Bronchial epithelial cell (primary cell): ENCODE results near the gene KRTCAP2. TPM values are rescaled to one million over a fixed set of nuclear protein-coding genes. Genes with fewer than 3 reads are reported as not detected.

Experiments used
- DNase-seq: peaks from one replicate; pipeline ENCODE4 v3.0.0-alpha.2; 2010; ENCODE audit warnings: low read depth
- FAIRE-seq: peaks from 2 replicates; lab custom pipeline; 2011; peaks lifted over from hg19 to GRCh38; lab: Jason Lieb, UNC
- H3K27me3 ChIP-seq: 2 replicates; pipeline ENCODE4 v1.5.1; 2011; ENCODE audit warnings: low read length; ENCODE audit not compliant: control insufficient read depth, insufficient read depth
- H3K36me3 ChIP-seq: 2 replicates; pipeline ENCODE4 v1.5.1; 2011; ENCODE audit warnings: low read length; ENCODE audit not compliant: control insufficient read depth, insufficient read depth
- H3K4me3 ChIP-seq: 2 replicates; pipeline ENCODE4 v1.5.1; 2011; ENCODE audit warnings: mild to moderate bottlenecking, low read depth, low read length, control low read depth
- CTCF ChIP-seq: IDR thresholded peaks from 2 replicates; pipeline ENCODE4 v1.5.1; 2011; ENCODE audit warnings: mild to moderate bottlenecking, moderate library complexity, low read length, control low read depth, inconsistent platforms; ENCODE audit not compliant: insufficient read depth, severe bottlenecking
- total RNA-seq: library from RNA; depleted of rRNA; stranded (reverse); fragments of >200 nt; gene quantifications from 2 replicates; pipeline ENCODE4 v1.2.1, GENCODE V29; 2014

The KRTCAP2 gene
- total RNA-seq, 1 donor from 2014 or later = 76.3 TPM

- peaks cover 2% of the 10 kb centered on the region for H3K36me3 ChIP-seq
- no peak for TF ChIP-seq CTCF
- peak; percentile 69 for DNase-seq
- no peak overlapping the region for H3K4me3 ChIP-seq
- no peak for FAIRE-seq
- no peaks in the 10 kb centered on the region for H3K27me3 ChIP-seq
Measured at GRCh38 chr1:155124503-155125463, 48.3 kb downstream of the KRTCAP2 start.

GRCh38 chr1:155123801-155124200, 49.3 kb downstream of the KRTCAP2 start:
- no peaks in the 10 kb centered on the region for H3K27me3 ChIP-seq
- DNase-seq = peak; percentile 58
- no peaks in the 10 kb centered on the region for H3K36me3 ChIP-seq
- FAIRE-seq = no peak
- no peak for TF ChIP-seq CTCF
- H3K4me3 ChIP-seq = no peak overlapping the region

- DNase-seq (no peak), FAIRE-seq (no peak)
- Histone ChIP-seq H3K27me3 (no peaks in the 10 kb centered on the region), H3K36me3 (no peaks in the 10 kb centered on the region), H3K4me3 (no peak overlapping the region)
- no peak for TF ChIP-seq CTCF
Measured at GRCh38 chr1:155122308-155122707, 50.8 kb downstream of the KRTCAP2 start.

GRCh38 chr1:155121249-155121648, 51.9 kb downstream of the KRTCAP2 start:
- Histone ChIP-seq H3K36me3 (no peaks in the 10 kb centered on the region), H3K4me3 (no peak overlapping the region), H3K27me3 (no peaks in the 10 kb centered on the region)
- FAIRE-seq (no peak), DNase-seq (no peak)
- TF ChIP-seq CTCF = no peak

- no peak overlapping the region for H3K4me3 ChIP-seq
- no peak for DNase-seq
- no peaks in the 10 kb centered on the region for H3K36me3 ChIP-seq
- H3K27me3 ChIP-seq = no peaks in the 10 kb centered on the region
- TF ChIP-seq CTCF = no peak
- FAIRE-seq = no peak
Measured at GRCh38 chr1:155120253-155120652, 52.9 kb downstream of the KRTCAP2 start.

Other genes with a start within 250 kb of the KRTCAP2 start
- 11.3 and 24.6 TPM in 2 replicates for gene PMVK, start 236.6 kb downstream of the KRTCAP2 start, total RNA-seq
- gene PBXIP1, start 217.2 kb downstream of the KRTCAP2 start, total RNA-seq = 23.7 and 28.3 TPM in 2 replicates
- 7.4 and 20.0 TPM in 2 replicates for gene PYGO2, start 211.5 kb downstream of the KRTCAP2 start, total RNA-seq
- 216 and 351 TPM in 2 replicates for gene SHC1, start 202.6 kb downstream of the KRTCAP2 start, total RNA-seq
- gene CKS1B, start 198.6 kb downstream of the KRTCAP2 start, total RNA-seq = 56.3 and 76.9 TPM in 2 replicates
- 40.8 and 49.3 TPM in 2 replicates for gene FLAD1, start 190.0 kb downstream of the KRTCAP2 start, total RNA-seq
- gene LENEP, start 179.7 kb downstream of the KRTCAP2 start, total RNA-seq = 0.51 TPM in 1 of 2 replicates, not detected in the other
- 46.1 and 112 TPM in 2 replicates for gene ZBTB7B, start 170.5 kb downstream of the KRTCAP2 start, total RNA-seq
- under 0.01 and 0.13 TPM in 2 replicates for gene DCST2, start 139.5 kb downstream of the KRTCAP2 start, total RNA-seq
- gene DCST1, start 139.5 kb downstream of the KRTCAP2 start, total RNA-seq = not detected in 2 replicates
- gene ADAM15, start 122.0 kb downstream of the KRTCAP2 start, total RNA-seq = 181 and 322 TPM in 2 replicates
- 8.7 and 12.9 TPM in 2 replicates for gene EFNA4, start 109.6 kb downstream of the KRTCAP2 start, total RNA-seq
- gene EFNA3, start 94.5 kb downstream of the KRTCAP2 start, total RNA-seq = 3.7 and 11.9 TPM in 2 replicates
- gene EFNA1, start 45.4 kb downstream of the KRTCAP2 start, total RNA-seq = 31.9 and 54.3 TPM in 2 replicates
- gene SLC50A1, start 37.5 kb downstream of the KRTCAP2 start, total RNA-seq = 149 and 161 TPM in 2 replicates
- gene DPM3, start 32.8 kb downstream of the KRTCAP2 start, total RNA-seq = 37.4 and 43.5 TPM in 2 replicates
- gene TRIM46, start 545 bp upstream of the KRTCAP2 start, total RNA-seq = 0.26 and 0.64 TPM in 2 replicates
- 16.3 and 19.6 TPM in 2 replicates for gene THBS3, start 34.6 kb upstream of the KRTCAP2 start, total RNA-seq
- gene MTX1, start 35.4 kb upstream of the KRTCAP2 start, total RNA-seq = 48.4 and 49.5 TPM in 2 replicates
- gene ENTREP3, start 82.2 kb upstream of the KRTCAP2 start, total RNA-seq = 3.2 and 3.7 TPM in 2 replicates
- gene SCAMP3, start 89.1 kb upstream of the KRTCAP2 start, total RNA-seq = 23.4 and 26.9 TPM in 2 replicates
- 19.7 and 23.4 TPM in 2 replicates for gene CLK2, start 100.2 kb upstream of the KRTCAP2 start, total RNA-seq
- 0.90 and 1.1 TPM in 2 replicates for gene HCN3, start 104.2 kb upstream of the KRTCAP2 start, total RNA-seq
- not detected in 2 replicates for gene PKLR, start 128.1 kb upstream of the KRTCAP2 start, total RNA-seq
- 103 and 167 TPM in 2 replicates for gene FDPS, start 135.6 kb upstream of the KRTCAP2 start, total RNA-seq
- 13.2 and 20.6 TPM in 2 replicates for gene RUSC1, start 147.6 kb upstream of the KRTCAP2 start, total RNA-seq